HUES64 (cell line): Measurements from ENCODE around the gene SNRK. TPM values are rescaled to one million over a fixed set of nuclear protein-coding genes. Genes with fewer than 3 reads are reported as not detected.

Experiments
- H3K27ac ChIP-seq: 2 replicates; pipeline ENCODE4 v1.7.0; 2013; ENCODE audit warnings: low read depth, low read length, inconsistent platforms
- H3K27me3 ChIP-seq: 2 replicates; pipeline ENCODE4 v1.6.1; 2013; ENCODE audit warnings: mild to moderate bottlenecking, low read length; ENCODE audit not compliant: insufficient read depth
- H3K36me3 ChIP-seq: 2 replicates; pipeline ENCODE4 v1.6.1; 2013; ENCODE audit warnings: mild to moderate bottlenecking, low read length; ENCODE audit not compliant: insufficient read depth
- H3K4me1 ChIP-seq: 2 replicates; pipeline ENCODE4 v1.6.1; 2013; ENCODE audit warnings: mild to moderate bottlenecking, low read length, moderate library complexity; ENCODE audit not compliant: insufficient read depth
- H3K4me3 ChIP-seq: 2 replicates; pipeline ENCODE4 v1.5.1; 2013; ENCODE audit warnings: mild to moderate bottlenecking, low read length, moderate library complexity
- H3K9ac ChIP-seq: 2 replicates; pipeline ENCODE4 v1.6.1; 2013; ENCODE audit warnings: mild to moderate bottlenecking, low read depth, low read length
- H3K9me3 ChIP-seq: 2 replicates; pipeline ENCODE4 v1.6.1; 2013; ENCODE audit warnings: low read depth, low read length; ENCODE audit not compliant: insufficient read depth
- WGBS: fragments of 150-250, 120-280 bp; methylation state at CpG from one replicate; pipeline ENCODE4 v1.1.7; 2013; ENCODE audit warnings: missing lambda C conversion rate; 5-methylcytosine and 5-hydroxymethylcytosine counted together
- polyA plus RNA-seq, 2 experiments: library from polyadenylated mRNA; stranded (reverse); fragments of 50-300 nt; gene quantifications; one replicate each; pipeline ENCODE4 v1.2.3, GENCODE V29; 2013

SNRK gene, protein sequence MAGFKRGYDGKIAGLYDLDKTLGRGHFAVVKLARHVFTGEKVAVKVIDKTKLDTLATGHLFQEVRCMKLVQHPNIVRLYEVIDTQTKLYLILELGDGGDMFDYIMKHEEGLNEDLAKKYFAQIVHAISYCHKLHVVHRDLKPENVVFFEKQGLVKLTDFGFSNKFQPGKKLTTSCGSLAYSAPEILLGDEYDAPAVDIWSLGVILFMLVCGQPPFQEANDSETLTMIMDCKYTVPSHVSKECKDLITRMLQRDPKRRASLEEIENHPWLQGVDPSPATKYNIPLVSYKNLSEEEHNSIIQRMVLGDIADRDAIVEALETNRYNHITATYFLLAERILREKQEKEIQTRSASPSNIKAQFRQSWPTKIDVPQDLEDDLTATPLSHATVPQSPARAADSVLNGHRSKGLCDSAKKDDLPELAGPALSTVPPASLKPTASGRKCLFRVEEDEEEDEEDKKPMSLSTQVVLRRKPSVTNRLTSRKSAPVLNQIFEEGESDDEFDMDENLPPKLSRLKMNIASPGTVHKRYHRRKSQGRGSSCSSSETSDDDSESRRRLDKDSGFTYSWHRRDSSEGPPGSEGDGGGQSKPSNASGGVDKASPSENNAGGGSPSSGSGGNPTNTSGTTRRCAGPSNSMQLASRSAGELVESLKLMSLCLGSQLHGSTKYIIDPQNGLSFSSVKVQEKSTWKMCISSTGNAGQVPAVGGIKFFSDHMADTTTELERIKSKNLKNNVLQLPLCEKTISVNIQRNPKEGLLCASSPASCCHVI
- polyA plus RNA-seq (2013, experiment 1 of 2): 8.4 TPM
- polyA plus RNA-seq (2013, experiment 2 of 2): 9.3 TPM

DNA sequence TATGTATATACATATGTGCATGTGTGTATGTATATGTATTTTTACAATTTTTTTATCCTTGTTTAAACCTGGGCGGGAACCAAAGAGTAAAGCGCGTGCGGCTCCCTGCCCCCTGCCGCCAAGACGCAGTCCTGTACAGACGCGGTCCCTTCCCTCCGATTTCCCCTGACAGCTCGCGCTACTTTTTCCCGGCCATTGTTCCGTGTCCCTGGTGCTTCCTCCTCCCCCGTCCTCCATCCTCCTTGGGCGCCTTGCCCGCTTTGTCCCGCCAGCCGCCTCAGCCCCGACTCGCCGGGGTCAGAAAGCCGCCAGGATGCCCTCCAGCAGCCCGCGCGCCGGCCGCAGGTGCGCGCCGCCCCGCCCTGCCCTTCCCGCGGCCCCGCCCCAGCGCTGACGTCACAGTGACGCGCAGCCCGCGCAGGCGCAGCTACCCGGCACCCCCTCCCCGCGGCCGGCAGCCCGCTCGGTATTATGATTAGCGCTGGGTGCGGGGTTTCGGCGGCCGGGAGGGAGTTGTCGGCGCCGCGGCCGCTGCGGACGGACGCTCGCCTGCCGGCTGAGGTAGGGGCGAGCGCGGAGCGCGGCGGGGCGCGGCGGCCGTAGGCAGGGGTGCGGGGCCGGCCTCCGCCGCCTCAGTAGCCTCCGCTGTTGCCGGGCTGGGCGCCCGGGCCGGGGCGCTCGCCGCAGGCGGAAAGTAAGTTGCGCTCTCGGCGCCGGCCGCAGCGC, at the start of gene SNRK:
Gene SNRK (plus strand): TSS at position 426 of the 726 bp plus-strand sequence. CDS start 16,664 bp downstream, outside the sequence.
- Histone ChIP-seq H3K36me3 (peaks cover 9% of the 10 kb centered on the region; the same call in 1 of the 2 replicates), H3K27ac (peak within 1 kb of the TSS; percentile 65; the same call in 1 of the 2 replicates), H3K9ac (peak within 1 kb of the TSS; percentile 85), H3K27me3 (peaks cover 7% of the 10 kb centered on the region; the same call in 1 of the 2 replicates), H3K4me3 (peak within 1 kb of the TSS; percentile 72), H3K4me1 (peaks cover 22% of the 10 kb centered on the region), H3K9me3 (no peaks in the 10 kb centered on the region)
- WGBS: under 1% methylated on average over 91 of the region's 91 CpGs

DNA sequence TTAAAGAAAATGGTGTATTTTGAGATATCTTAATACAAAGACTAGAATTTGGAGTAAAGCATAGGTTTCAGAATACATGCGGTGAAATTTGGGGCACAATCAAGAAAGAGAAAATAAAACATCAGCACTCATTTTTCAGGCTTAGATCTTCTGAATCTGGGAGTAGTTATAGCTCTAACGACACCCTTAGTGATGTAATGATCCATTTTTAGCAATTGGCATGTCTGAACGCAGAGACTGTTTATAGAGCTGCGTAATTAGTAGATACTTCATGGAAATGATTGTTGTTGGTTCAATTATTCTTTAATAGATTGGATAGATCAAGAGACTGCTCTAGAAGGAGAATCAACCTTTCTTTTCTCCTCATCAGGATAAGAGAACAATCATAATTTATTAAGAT, 47.5 kb upstream of the SNRK start:
- no peak overlapping the region for H3K4me3 ChIP-seq
- no peaks in the 10 kb centered on the region for H3K36me3 ChIP-seq
- H3K9me3 ChIP-seq: peaks cover 12% of the 10 kb centered on the region
- H3K4me1 ChIP-seq: no peaks in the 10 kb centered on the region
- no peak overlapping the region for H3K27ac ChIP-seq
- no peaks in the 10 kb centered on the region for H3K27me3 ChIP-seq
- 73% methylated on average over 4 of the region's 4 CpGs for WGBS
- H3K9ac ChIP-seq: no peak overlapping the region

DNA sequence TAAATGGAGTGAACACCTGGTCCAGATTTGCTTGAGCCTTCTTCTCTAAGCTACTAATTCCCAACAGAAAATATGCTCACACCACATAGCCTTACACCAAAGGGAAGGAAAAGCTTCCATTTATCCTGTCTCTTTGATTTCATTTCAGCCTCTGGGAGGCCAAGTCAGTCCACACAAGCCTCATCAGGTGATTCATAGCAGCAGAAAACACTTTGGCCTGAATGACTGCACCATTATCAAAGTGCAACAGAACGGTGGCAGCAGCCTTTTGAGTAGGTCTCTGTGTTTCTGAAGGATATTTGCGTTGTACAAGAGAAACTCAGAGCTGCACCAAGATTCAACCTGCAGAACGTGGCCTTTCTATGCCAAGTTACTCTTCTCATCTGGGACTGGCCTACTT, 46.6 kb upstream of the SNRK start:
- WGBS: 93% methylated on average over 3 of the region's 3 CpGs
- no peak overlapping the region for H3K9ac ChIP-seq
- no peaks in the 10 kb centered on the region for H3K36me3 ChIP-seq
- H3K4me3 ChIP-seq: no peak overlapping the region
- H3K27ac ChIP-seq: no peak overlapping the region
- no peaks in the 10 kb centered on the region for H3K4me1 ChIP-seq
- H3K9me3 ChIP-seq: peaks cover 12% of the 10 kb centered on the region
- no peaks in the 10 kb centered on the region for H3K27me3 ChIP-seq

DNA sequence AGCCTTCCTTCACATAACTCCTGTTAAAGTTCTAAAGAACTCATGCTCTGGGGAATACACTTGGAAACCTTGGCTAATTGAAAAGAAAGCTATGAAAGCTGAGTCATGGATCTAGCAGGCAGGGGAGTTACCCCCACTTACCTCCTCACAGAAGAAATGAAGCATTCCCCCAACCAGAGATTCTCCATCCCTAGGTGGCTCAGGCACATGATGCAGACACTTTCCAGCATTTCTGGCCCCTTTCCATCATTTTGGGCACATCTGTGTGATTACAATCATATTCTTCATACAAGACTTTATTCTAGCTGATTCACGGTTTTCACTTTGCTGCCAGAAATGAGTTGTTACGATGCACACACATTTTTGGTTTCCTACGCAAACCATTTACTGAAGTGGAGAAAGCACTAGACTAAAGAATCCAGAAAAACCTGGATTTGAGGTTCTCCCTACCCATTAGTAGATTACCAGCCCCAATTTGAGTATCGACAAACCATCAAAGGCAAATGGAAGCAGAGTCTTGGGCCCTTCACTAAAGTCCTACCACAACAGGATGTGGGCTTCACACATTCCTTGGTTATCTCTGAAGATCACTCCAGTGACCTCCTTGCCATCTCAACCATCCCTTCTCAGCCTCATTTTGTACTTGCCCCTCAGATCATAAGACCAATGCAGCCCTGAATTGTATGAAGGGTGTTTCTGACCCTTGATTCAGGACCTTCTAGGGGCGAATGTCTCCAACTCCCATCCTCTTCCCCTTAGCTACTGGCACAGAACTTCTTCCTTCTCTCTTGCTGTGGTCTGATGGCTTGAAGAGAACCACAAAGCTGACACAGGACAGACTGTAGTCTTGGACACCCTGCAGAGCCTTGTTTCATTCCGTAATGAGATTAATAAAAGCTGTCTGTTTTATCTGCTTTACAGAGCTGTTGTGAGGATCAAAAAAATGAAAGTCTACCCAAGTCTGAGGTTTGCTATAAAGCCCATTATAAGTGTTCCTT, 42.5 kb upstream of the SNRK start:
- H3K4me3 ChIP-seq: no peak overlapping the region
- H3K4me1 ChIP-seq: 0 out of 2 replicates have a peak, but pooled peaks cover 4% of the 10 kb centered on the region
- H3K36me3 ChIP-seq: no peaks in the 10 kb centered on the region
- no peak overlapping the region for H3K27ac ChIP-seq
- no peaks in the 10 kb centered on the region for H3K27me3 ChIP-seq
- H3K9me3 ChIP-seq: peaks cover 12% of the 10 kb centered on the region
- 93% methylated on average over 5 of the region's 6 CpGs for WGBS
- no peak overlapping the region for H3K9ac ChIP-seq

DNA sequence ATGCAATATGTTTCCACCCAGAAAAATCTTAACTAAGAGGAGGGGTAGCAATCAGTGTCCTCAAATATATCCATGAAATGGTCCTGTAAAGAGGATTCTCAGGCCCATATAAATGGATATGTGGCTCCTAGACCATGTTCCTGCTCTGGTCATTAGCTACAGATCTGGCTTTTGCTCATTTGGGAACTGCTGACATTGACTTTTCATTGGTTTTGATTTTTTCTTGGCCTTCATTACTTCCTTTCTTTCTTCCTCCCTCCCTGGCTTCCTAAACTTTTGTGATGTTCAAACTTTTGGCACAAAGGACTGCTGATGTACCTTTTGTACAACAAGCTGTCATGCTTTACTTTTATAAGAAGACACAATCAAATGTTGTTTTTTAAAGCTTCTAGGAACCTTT, 41.6 kb upstream of the SNRK start:
- Histone ChIP-seq H3K9ac (no peak overlapping the region), H3K27ac (no peak overlapping the region), H3K4me1 (0 out of 2 replicates have a peak, but pooled peaks cover 4% of the 10 kb centered on the region), H3K36me3 (no peaks in the 10 kb centered on the region), H3K9me3 (peaks cover 12% of the 10 kb centered on the region), H3K4me3 (no peak overlapping the region), H3K27me3 (no peaks in the 10 kb centered on the region)

DNA sequence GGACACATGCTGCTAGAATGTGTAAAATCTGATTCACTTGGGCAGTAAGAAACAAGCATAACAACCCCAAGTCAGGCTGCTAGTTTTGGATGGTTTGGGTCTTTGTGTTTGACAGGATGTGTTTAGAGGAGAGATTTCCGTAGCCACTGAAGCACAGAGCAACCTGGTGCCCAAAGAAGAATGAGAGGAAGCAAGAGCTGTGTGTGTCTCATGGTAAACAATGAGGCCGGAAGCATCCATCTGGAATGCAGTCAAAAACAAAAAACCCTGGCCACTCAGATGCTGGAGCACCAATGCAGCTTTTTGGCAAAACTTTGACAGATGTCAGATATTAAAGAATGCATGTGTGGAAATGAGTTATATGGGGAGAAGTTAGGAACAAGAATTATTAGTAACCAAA, 39.4 kb upstream of the SNRK start:
- H3K9ac ChIP-seq: no peak overlapping the region
- peaks cover 11% of the 10 kb centered on the region; the same call in 1 of the 2 replicates for H3K4me1 ChIP-seq
- H3K27me3 ChIP-seq: no peaks in the 10 kb centered on the region
- no peak overlapping the region for H3K4me3 ChIP-seq
- no peaks in the 10 kb centered on the region for H3K36me3 ChIP-seq
- no peak overlapping the region for H3K27ac ChIP-seq
- H3K9me3 ChIP-seq: peaks cover 12% of the 10 kb centered on the region
- WGBS: 81% methylated on average over 2 of the region's 2 CpGs

DNA sequence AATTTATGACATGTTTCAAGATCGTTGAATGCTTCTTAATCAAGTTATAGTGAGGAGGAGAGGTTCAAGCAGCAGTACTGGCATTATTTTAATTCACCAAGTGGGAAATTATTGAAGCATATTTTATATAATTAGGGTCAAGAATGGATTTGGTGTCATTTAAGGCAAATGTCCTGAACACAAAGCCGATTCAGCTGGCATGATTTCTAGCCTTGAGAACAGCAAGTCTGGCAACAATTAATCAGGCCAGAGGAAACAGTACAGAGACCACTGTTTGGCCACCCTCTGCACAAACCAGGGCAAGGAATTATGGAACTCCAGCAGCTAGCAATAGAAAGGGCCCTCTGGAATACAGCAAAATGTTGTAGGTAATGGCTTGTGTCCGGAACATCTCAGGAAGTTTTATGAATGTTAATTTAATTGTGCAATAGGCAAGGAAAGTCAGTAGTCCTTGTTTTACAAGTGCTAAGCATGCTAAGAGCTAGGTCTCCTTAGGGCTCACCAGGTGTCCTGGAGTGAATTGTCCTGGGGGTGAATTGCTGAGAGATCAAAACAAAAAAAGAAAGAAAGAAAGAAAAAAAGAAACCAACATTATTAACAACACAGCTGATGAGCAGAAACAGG, 38.7 kb upstream of the SNRK start:
- 84% methylated on average over 3 of the region's 3 CpGs for WGBS
- no peak overlapping the region for H3K27ac ChIP-seq
- no peaks in the 10 kb centered on the region for H3K27me3 ChIP-seq
- H3K36me3 ChIP-seq: no peaks in the 10 kb centered on the region
- peaks cover 11% of the 10 kb centered on the region; the same call in 1 of the 2 replicates for H3K4me1 ChIP-seq
- no peak overlapping the region for H3K4me3 ChIP-seq
- no peak overlapping the region for H3K9ac ChIP-seq
- H3K9me3 ChIP-seq: peaks cover 5% of the 10 kb centered on the region

DNA sequence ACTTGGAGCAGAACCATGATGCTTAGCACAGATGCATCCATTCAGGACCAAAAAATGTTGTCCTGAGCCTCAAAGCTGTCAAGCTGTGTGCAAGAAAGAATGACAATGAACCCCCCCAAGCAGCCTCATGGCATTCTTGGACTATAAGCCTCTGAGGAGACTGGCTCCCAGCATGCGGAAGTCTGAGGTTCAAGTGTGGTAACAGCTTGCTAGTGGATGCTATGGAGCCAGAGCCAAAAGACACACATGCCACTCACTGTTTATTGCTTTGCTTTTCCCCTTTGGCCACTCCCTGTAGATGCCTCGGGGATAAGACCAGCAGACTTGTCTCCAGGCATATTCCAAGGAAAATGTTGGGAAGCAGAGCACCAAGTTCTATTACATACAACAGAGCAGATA, 38.2 kb upstream of the SNRK start:
- H3K9ac ChIP-seq: no peak overlapping the region
- no peaks in the 10 kb centered on the region for H3K36me3 ChIP-seq
- H3K27ac ChIP-seq: no peak overlapping the region
- H3K4me3 ChIP-seq: no peak overlapping the region
- no peaks in the 10 kb centered on the region for H3K27me3 ChIP-seq
- no peaks in the 10 kb centered on the region for H3K9me3 ChIP-seq
- WGBS: 72% methylated on average over 2 of the region's 2 CpGs
- H3K4me1 ChIP-seq: peaks cover 11% of the 10 kb centered on the region; the same call in 1 of the 2 replicates

DNA sequence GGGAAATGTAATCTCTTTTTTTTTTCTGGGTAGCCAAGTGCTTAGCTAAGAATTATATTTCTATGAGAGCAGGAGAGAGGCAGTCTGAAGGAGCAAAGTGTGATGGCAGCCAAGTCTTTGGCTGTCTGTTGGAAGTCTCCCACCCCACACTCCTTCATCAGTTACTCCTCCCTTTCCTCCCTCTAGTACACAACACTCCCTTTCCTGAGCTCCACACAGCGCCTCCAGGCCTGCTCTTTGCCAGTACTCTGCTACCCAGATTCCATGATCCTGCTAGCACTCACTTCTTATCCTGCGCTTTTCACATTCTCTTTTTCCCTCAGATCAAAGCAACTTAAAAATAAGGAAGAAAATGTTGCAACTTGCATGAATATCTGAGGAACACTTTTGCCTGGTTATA, 37.4 kb upstream of the SNRK start:
- WGBS: 94% methylated on average over 2 of the region's 2 CpGs
- Histone ChIP-seq H3K9me3 (no peaks in the 10 kb centered on the region), H3K4me3 (no peak overlapping the region), H3K36me3 (no peaks in the 10 kb centered on the region), H3K27ac (no peak overlapping the region), H3K4me1 (peaks cover 11% of the 10 kb centered on the region; the same call in 1 of the 2 replicates), H3K9ac (no peak overlapping the region), H3K27me3 (no peaks in the 10 kb centered on the region)

DNA sequence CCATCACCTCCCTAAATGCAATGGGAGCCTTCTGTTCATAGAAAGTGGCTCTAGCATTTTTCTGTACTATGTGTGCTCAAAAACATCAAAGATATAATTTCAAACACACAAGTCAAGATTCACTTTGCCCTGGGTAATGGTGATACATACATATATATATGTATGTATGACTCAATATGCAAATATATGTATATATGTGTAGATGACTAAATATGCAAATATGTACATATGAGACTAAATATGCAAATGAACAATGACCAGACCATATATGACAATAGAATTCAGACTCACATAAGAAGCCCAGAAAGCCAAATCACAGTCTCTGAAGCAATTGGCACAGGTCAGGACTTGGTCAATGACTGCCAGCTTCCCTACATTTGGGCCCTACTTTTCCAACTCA, 36.9 kb upstream of the SNRK start:
- Histone ChIP-seq H3K4me3 (no peak overlapping the region), H3K27ac (no peak overlapping the region), H3K4me1 (peaks cover 11% of the 10 kb centered on the region; the same call in 1 of the 2 replicates), H3K36me3 (no peaks in the 10 kb centered on the region), H3K27me3 (no peaks in the 10 kb centered on the region), H3K9ac (no peak overlapping the region), H3K9me3 (no peaks in the 10 kb centered on the region)
